ENCODE data around the gene TMEM179.

DNA sequence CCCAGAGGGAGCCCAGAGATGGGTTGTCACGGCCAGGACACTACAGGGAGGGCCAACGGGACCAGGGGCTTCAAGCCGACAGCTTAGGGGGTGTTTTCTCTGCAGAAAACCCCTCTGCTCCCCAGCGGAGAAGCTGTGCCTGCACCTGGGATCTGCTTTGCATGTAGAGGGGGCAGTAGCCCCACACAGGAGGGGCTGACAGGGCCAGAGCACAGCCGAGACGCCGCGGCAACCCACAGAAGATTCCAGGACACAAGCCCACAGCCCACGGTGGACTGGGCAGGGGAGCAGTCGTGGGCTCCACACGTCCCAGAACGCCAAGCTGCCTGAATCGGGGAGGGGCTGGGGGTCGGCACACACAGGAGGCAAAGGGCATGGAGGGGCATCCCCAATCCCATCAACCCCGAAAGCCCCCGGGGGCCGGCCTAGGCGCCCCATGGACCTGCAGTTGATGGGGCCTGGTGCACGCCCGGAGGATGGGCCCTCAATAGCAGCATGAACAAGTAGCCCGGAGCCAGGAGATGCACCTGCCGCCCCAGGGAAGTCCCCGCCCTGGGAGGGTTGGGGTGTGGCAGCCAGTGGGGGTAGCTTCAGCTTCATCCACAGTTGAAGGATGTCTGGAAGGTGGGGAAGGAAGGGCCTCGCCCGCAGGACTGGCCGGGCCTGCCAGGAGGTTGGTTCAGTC lies 30.5 kb upstream of the TMEM179 start:
- TF ChIP-seq POLR2A (IDR thresholded peaks at IDR 0.05), result no peak
- TF ChIP-seq, protein P1, sequence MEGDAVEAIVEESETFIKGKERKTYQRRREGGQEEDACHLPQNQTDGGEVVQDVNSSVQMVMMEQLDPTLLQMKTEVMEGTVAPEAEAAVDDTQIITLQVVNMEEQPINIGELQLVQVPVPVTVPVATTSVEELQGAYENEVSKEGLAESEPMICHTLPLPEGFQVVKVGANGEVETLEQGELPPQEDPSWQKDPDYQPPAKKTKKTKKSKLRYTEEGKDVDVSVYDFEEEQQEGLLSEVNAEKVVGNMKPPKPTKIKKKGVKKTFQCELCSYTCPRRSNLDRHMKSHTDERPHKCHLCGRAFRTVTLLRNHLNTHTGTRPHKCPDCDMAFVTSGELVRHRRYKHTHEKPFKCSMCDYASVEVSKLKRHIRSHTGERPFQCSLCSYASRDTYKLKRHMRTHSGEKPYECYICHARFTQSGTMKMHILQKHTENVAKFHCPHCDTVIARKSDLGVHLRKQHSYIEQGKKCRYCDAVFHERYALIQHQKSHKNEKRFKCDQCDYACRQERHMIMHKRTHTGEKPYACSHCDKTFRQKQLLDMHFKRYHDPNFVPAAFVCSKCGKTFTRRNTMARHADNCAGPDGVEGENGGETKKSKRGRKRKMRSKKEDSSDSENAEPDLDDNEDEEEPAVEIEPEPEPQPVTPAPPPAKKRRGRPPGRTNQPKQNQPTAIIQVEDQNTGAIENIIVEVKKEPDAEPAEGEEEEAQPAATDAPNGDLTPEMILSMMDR (IDR thresholded peaks at IDR 0.05), result no peak

Data from uterus (tissue), 2 donors.